Retina (tissue), 1 donor: ENCODE measurements around the gene MAP2K1.

ENCODE experiments used
- DNase-seq: peaks from one replicate; pipeline ENCODE4 v3.0.0-alpha.2; 2016

MAP2K1 gene

DNA sequence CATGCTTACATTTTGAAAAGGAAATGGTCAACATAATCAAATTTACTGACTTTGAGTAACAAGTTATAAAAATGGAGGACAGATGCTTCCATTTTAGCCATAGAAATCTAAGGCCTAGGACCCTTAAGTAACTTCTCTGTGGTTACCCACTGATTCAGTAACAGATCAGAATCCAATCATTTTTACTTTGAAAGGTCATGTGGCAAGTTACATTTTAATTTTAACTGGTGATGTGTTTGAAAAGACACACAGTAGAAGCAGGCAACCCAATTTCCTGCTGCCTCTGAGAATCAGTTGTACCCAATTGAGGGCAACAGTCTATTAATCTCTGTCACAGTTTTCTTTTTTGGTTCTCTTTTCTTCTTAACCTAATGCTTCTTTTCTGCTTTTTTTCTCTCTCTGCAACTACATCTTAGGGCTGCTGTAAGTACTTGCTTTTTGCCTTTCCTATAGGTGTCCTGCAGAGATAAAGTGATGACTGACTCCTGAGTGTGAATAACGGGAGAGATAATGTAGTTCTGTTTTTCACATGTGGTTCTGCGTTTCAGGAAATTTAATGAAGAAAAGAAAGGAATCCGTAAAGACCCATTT lies 121.7 kb downstream of the MAP2K1 start:
- no peak for DNase-seq

DNA sequence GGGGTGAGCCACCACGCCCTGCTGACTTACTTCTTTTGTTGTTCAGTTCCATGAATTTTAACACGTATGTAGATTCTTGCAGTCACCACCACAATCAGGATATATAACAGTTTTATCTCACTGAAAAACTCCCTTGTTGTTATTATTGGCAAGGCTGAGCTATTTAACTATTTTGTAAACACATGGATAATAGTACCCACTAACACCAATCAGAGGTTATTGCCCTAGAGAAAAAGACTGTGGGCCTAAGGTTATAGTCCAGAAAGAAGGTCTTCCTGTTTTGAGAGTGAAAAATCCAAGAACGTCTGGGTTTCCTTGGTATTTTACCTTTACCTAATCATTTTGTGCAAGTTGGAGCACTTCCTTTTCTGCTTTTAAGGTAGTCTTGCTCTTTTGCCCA lies 127.9 kb downstream of the MAP2K1 start:
- no peak for DNase-seq

DNA sequence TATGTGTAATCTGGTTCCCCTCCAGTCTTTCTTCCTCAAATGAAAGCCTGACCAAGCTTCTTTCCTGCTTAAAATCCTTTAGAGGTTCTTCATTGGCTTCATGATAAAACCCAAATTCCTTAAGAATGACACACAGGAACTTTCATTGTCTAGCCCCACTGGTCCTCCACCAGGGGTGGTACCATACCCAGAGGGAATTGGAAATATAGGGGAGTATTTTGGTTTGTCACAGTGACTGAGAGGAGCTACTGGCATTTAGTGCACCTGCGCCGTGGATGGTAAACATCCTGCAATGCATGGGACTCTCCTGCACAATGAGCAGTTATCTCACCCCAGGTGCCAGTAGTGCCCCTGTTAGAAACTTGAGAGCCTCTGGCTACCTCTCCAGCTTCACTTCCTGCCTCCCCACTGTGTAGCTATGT lies 129.2 kb downstream of the MAP2K1 start:
- DNase-seq, result no peak

DNA sequence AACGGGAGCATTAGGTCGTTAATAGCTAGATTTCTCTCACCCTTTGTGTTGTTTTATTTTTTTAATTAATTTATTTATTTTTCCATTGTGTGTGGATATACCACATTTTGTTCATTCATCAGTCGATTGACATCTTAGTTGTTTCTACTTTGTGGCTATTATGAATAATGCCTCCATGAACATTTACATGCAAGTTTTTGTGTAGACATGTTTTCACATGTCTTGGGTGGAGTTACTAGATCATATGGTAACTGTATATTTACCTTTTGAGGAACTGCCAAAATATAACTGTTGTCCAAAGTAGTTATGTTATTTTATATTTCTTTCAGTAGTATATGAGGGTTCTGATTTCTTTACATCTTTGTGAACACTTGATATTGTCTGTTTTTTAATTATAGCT lies 137.2 kb downstream of the MAP2K1 start:
- DNase-seq, result no peak

DNA sequence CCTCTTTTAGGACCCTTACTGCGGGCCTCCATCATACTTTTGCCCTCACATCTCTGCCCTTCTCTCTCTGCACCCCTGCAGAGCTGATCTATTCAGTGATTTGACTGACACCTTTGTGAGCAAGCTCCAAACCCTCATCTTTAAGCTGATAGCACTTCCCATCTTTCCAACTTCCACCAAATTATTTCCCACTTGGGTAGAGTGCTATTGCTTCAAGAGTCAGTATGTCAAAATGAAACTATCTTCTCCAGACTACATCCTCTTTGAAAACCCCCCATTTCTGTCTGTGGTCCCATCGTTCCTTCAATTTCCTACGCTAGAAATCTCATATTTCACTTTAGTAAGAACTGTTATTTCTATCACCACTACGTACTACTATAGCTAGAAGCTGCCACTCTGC lies 138.1 kb downstream of the MAP2K1 start:
- DNase-seq, result no peak

DNA sequence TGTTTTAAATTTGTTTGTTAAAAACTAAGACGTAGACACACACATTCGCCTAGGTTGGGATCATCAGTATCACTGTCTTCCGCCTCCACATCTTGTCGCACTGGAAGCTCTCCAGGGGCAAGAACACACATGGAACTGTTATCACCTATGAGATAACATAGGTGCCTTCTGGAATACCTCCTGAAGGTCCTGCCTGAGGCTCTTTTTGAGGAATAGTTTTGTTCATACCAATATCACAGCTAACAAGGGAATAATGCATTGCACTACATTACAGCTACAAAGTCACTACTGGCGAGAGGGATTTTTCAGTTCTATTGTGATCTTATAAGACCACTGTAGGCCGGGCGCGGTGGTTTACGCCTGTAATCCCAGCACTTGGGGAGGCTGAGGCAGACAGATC lies 148.3 kb downstream of the MAP2K1 start:
- no peak for DNase-seq
